H1 (cell line): ENCODE data around the gene IL16. TPM values are rescaled to one million over a fixed set of nuclear protein-coding genes. Genes with fewer than 3 reads are reported as not detected.

Experiments used
- CTCF ChIA-PET: fragments of 300-600 bp; sonication (Branson Sonifier 250); formaldehyde crosslinking; loops from one replicate; lab custom pipeline; 2021; ENCODE audit not compliant: partially characterized antibody; lab: Charles Lee
- POLR2A ChIA-PET: fragments of 300-600 bp; sonication (Branson Sonifier 250); formaldehyde crosslinking; loops from one replicate; lab custom pipeline; 2021; ENCODE audit warnings: inconsistent platforms; ENCODE audit not compliant: partially characterized antibody; lab: Charles Lee
- DNase-seq, 2 experiments: peaks; one replicate each; pipeline versions ENCODE4 v3.0.0 to v3.0.0-alpha.2; 2010 to 2022; ENCODE audit warnings: low spot score in 2 of 2, low read depth in 1 of 2, mixed read lengths in 1 of 2
- FAIRE-seq: peaks from 2 replicates; lab custom pipeline; 2011; peaks lifted over from hg19 to GRCh38; lab: Jason Lieb, UNC
- H2AFZ ChIP-seq: 2 replicates; pipeline ENCODE4 v1.8.1; 2012; ENCODE audit warnings: low read length, inconsistent platforms
- H2AK5ac ChIP-seq: 2 replicates; pipeline ENCODE4 v1.6.1; 2013; ENCODE audit warnings: low read depth, low read length
- H2BK120ac ChIP-seq: replicated peaks from 2 replicates; pipeline ENCODE3; 2013; ENCODE audit warnings: low read depth, low read length, inconsistent platforms
- H2BK12ac ChIP-seq: 2 replicates; pipeline ENCODE4 v1.6.1; 2013; ENCODE audit warnings: low read depth, low read length
- H2BK15ac ChIP-seq: 2 replicates; pipeline ENCODE4 v1.6.1; 2013; ENCODE audit warnings: low read length
- H2BK20ac ChIP-seq: 2 replicates; pipeline ENCODE4 v1.6.1; 2013; ENCODE audit warnings: low read length
- H2BK5ac ChIP-seq: 2 replicates; pipeline ENCODE4 v1.6.1; 2013; ENCODE audit warnings: low read depth, low read length
- H3K14ac ChIP-seq: 2 replicates; pipeline ENCODE4 v1.6.1; 2013; ENCODE audit warnings: inconsistent platforms; ENCODE audit not compliant: insufficient read length
- H3K18ac ChIP-seq: 2 replicates; pipeline ENCODE4 v1.6.1; 2013; ENCODE audit warnings: low read length; ENCODE audit errors: extremely low read depth
- H3K23ac ChIP-seq: 2 replicates; pipeline ENCODE4 v1.6.1; 2013; ENCODE audit warnings: inconsistent platforms; ENCODE audit not compliant: insufficient read length
- H3K23me2 ChIP-seq: 2 replicates; pipeline ENCODE4 v1.6.1; 2013; ENCODE audit warnings: low read depth, low read length
- H3K27ac ChIP-seq: 2 replicates; pipeline ENCODE4 v1.6.1; 2011; ENCODE audit warnings: low read depth, low read length, inconsistent platforms
- H3K27me3 ChIP-seq, 4 experiments: replicated peaks in 1 of 4; 1 replicate in 1 of 4; 2 replicates in 3 of 4; pipeline versions ENCODE4 v1.6.1 to v1.8.1; 2011 to 2013; ENCODE audit warnings: low read length in 3 of 4, mild to moderate bottlenecking in 3 of 4, inconsistent platforms in 2 of 4, mixed read lengths in 2 of 4, moderate library complexity in 1 of 4; ENCODE audit not compliant: control insufficient read depth in 3 of 4, insufficient read depth in 3 of 4; ENCODE audit errors: extremely low read depth in 1 of 4
- H3K36me3 ChIP-seq, 4 experiments: 2 replicates each; pipeline versions ENCODE4 v1.6.1 to v1.8.1; 2011 to 2013; ENCODE audit warnings: mild to moderate bottlenecking in 4 of 4, low read length in 3 of 4, moderate library complexity in 2 of 4, control low read depth in 1 of 4, inconsistent platforms in 1 of 4; ENCODE audit not compliant: insufficient read depth in 4 of 4, control insufficient read depth in 2 of 4
- H3K4ac ChIP-seq: replicated peaks from 2 replicates; pipeline ENCODE3; 2013; ENCODE audit warnings: low read length, low read depth, mixed read lengths, inconsistent platforms; ENCODE audit not compliant: insufficient read length
- H3K4me1 ChIP-seq, 4 experiments: replicated peaks in 1 of 4; 1 replicate in 1 of 4; 2 replicates in 3 of 4; pipeline versions ENCODE4 v1.6.1 to v1.8.1; 2011 to 2013; ENCODE audit warnings: low read length in 3 of 4, inconsistent platforms in 2 of 4, mixed read lengths in 1 of 4; ENCODE audit not compliant: insufficient read depth in 4 of 4, control insufficient read depth in 3 of 4
- H3K4me2 ChIP-seq, 2 experiments: 2 replicates each; pipeline versions ENCODE4 v1.6.1 to v1.8.1; 2011 to 2013; ENCODE audit warnings: low read depth in 2 of 2, low read length in 2 of 2, control low read depth in 1 of 2, inconsistent platforms in 1 of 2, mild to moderate bottlenecking in 1 of 2; ENCODE audit not compliant: insufficient read depth in 1 of 2
- H3K4me3 ChIP-seq, 4 experiments: fragments of 200-600, 300-600 bp in 1 of 4; sonication (generic), shearing (Covaris generic), sonication (Bioruptor Twin) in 1 of 4; 2 replicates each; pipeline versions ENCODE4 v1.5.1 to v1.8.1; 2011 to 2016; ENCODE audit warnings: low read length in 4 of 4, low read depth in 3 of 4, control low read depth in 2 of 4, inconsistent platforms in 2 of 4, mild to moderate bottlenecking in 2 of 4, mixed read lengths in 1 of 4, moderate library complexity in 1 of 4; ENCODE audit not compliant: insufficient read depth in 2 of 4; ENCODE audit errors: extremely low read depth in 1 of 4
- H3K56ac ChIP-seq: replicated peaks from 2 replicates; pipeline ENCODE3; 2013; ENCODE audit warnings: low read depth, mild to moderate bottlenecking, mixed read lengths, low read length, inconsistent platforms; ENCODE audit not compliant: insufficient read length
- H3K79me1 ChIP-seq: 2 replicates; pipeline ENCODE4 v1.6.1; 2013; ENCODE audit warnings: low read depth, low read length, control low read depth
- H3K79me2 ChIP-seq, 2 experiments: 2 replicates each; pipeline versions ENCODE4 v1.6.1 to v1.8.1; 2012 to 2013; ENCODE audit warnings: low read length in 2 of 2, mild to moderate bottlenecking in 2 of 2, inconsistent platforms in 1 of 2; ENCODE audit not compliant: insufficient read depth in 2 of 2, control insufficient read depth in 1 of 2
- H3K9ac ChIP-seq, 4 experiments: replicated peaks in 1 of 4; 1 replicate in 1 of 4; 2 replicates in 3 of 4; pipeline versions ENCODE4 v1.6.1 to v1.8.1; 2011 to 2013; ENCODE audit warnings: low read depth in 3 of 4, low read length in 3 of 4, control low read depth in 2 of 4, mild to moderate bottlenecking in 2 of 4, moderate library complexity in 2 of 4, inconsistent platforms in 1 of 4; ENCODE audit errors: extremely low read depth in 1 of 4
- H3K9me3 ChIP-seq, 2 experiments: 2 replicates each; pipeline versions ENCODE4 v1.6.1 to v1.8.1; 2012 to 2013; ENCODE audit warnings: mild to moderate bottlenecking in 2 of 2, moderate library complexity in 2 of 2, control low read depth in 1 of 2, inconsistent platforms in 1 of 2, low read depth in 1 of 2, low read length in 1 of 2, mixed read lengths in 1 of 2; ENCODE audit not compliant: insufficient read depth in 2 of 2
- H4K20me1 ChIP-seq, 2 experiments: replicated peaks in 1 of 2; 2 replicates each; pipeline versions ENCODE3 to v1.8.1; 2011 to 2013; ENCODE audit warnings: inconsistent platforms in 2 of 2, low read length in 2 of 2, mild to moderate bottlenecking in 1 of 2; ENCODE audit not compliant: insufficient read depth in 2 of 2, control insufficient read depth in 1 of 2
- H4K5ac ChIP-seq: 2 replicates; pipeline ENCODE4 v1.6.1; 2013; ENCODE audit warnings: low read length, low read depth, mixed read lengths, inconsistent platforms; ENCODE audit not compliant: insufficient read length
- H4K8ac ChIP-seq: 2 replicates; pipeline ENCODE4 v1.8.0; 2013; ENCODE audit warnings: mild to moderate bottlenecking, moderate library complexity, low read length, inconsistent platforms; ENCODE audit not compliant: insufficient read depth; ENCODE audit errors: extremely low read depth
- H4K91ac ChIP-seq: replicated peaks from 2 replicates; pipeline ENCODE3; 2013; ENCODE audit warnings: low read length, mixed read lengths, inconsistent platforms; ENCODE audit not compliant: insufficient read length
- EP300 ChIP-seq, 2 experiments: IDR thresholded peaks; 1 replicate in 1 of 2; 2 replicates in 1 of 2; pipeline ENCODE4 v1.6.1; 2011 to 2012; ENCODE audit warnings: low read depth in 2 of 2, low read length in 2 of 2, mild to moderate bottlenecking in 2 of 2, borderline replicate concordance in 1 of 2, inconsistent platforms in 1 of 2, moderate library complexity in 1 of 2
- MAFK ChIP-seq: IDR thresholded peaks from 2 replicates; pipeline ENCODE4 v1.6.1; 2012; ENCODE audit warnings: low read depth, mild to moderate bottlenecking, improper control_type of control experiment, low read length
- POU5F1 ChIP-seq: IDR thresholded peaks from 2 replicates; pipeline ENCODE4 v1.6.1; 2011; ENCODE audit warnings: low read depth, mild to moderate bottlenecking, low read length, moderate library complexity
- RAD21 ChIP-seq, 2 experiments: IDR thresholded peaks in 1 of 2; conservative IDR thresholded peaks in 1 of 2; 2 replicates each; pipeline ENCODE4 v1.6.1; 2011; ENCODE audit warnings: low read depth in 2 of 2, low read length in 2 of 2, improper control_type of control experiment in 1 of 2, inconsistent platforms in 1 of 2, mild to moderate bottlenecking in 1 of 2, moderate library complexity in 1 of 2
- SAP30 ChIP-seq: fragments of 300-600 bp; sonication (generic); IDR thresholded peaks from 2 replicates; pipeline ENCODE4 v1.7.1; 2012; ENCODE audit warnings: low read length, moderate library complexity, mild to moderate bottlenecking, inconsistent platforms; ENCODE audit not compliant: insufficient read depth, insufficient replicate concordance
- SP2 ChIP-seq: IDR thresholded peaks from 2 replicates; pipeline ENCODE4 v1.6.1; 2012; ENCODE audit warnings: mild to moderate bottlenecking, low read length, inconsistent platforms
- TAF1 ChIP-seq: IDR thresholded peaks from 2 replicates; pipeline ENCODE4 v1.6.1; 2011; ENCODE audit warnings: mild to moderate bottlenecking, low read depth, low read length
- WGBS, 2 experiments: shearing (Covaris generic) in 1 of 2; methylation state at CpG; one replicate each; pipeline versions ENCODE4 v1.1.6 to v1.1.7; 2013 to 2015; ENCODE audit warnings: low lambda C conversion rate in 2 of 2, mixed read lengths in 2 of 2, inconsistent platforms in 1 of 2, low coverage in 1 of 2, missing lambda C conversion rate in 1 of 2; ENCODE audit not compliant: insufficient replicate concordance in 2 of 2, insufficient coverage in 1 of 2, insufficient read length in 1 of 2; ENCODE audit errors: extremely low coverage in 1 of 2, missing lambda C conversion rate in 1 of 2; 5-methylcytosine and 5-hydroxymethylcytosine counted together
- polyA plus RNA-seq, 7 experiments: library from polyadenylated mRNA; depleted of rRNA in 3 of 7; stranded (reverse) in 5 of 7; unstranded in 2 of 7; fragments of >200 nt in 5 of 7; fragments of 200-250 nt in 2 of 7; gene quantifications; 1 replicate in 5 of 7; 2 replicates in 1 of 7; 4 replicates in 1 of 7; pipeline versions ENCODE4 v1.2.1 to v1.2.3, GENCODE V29; 2011 to 2013; ENCODE audit warnings: missing spikeins in 2 of 7, mixed read lengths in 2 of 7
- total RNA-seq: library from RNA; stranded (reverse); fragmentation: NEBNext Ultra II Directional; extraction: Animal tissue kit (Norgen Biotek cat#: 25700); gene quantifications from 2 replicates; pipeline ENCODE4 v1.2.1, GENCODE V29; 2021

IL16 gene
- total and polyA plus RNA-seq, 2 of the 8 experiments (the other 6 are each of a cell fraction or from before 2014, with no cell fraction given) = 0.03 to 0.09 TPM

GRCh38 chr15:81195339-81195864 lies 1.3 kb upstream of the IL16 start:
- TF ChIP-seq RAD21 (IDR thresholded peaks at IDR 0.05 in 1 of 2, conservative IDR thresholded peaks at IDR 0.05 in 1 of 2; ENCODE audit: low read depth in 2 of 2, low read length in 2 of 2) (no peak), TAF1 (no peak), SP2 (no peak), MAFK (no peak), SAP30 (no peak), EP300 (IDR thresholded peaks at IDR 0.05; ENCODE audit: borderline replicate concordance in 1 of 2, low read depth in 2 of 2, low read length in 2 of 2) (no peak), POU5F1 (no peak)
- TF ChIP-seq, all 59 proteins: peak for 0
- Histone ChIP-seq H3K79me1 (no peaks in the 10 kb centered on the region), H3K23me2 (no peaks in the 10 kb centered on the region), H3K23ac (no peak overlapping the region), H4K91ac (no peak overlapping the region), H3K79me2 (no peaks in the 10 kb centered on the region), H4K8ac (no peak overlapping the region), H4K20me1 (no peaks in the 10 kb centered on the region), H3K4me3 (no peak overlapping the region), H2BK5ac (no peak overlapping the region), H2BK120ac (no peak overlapping the region), H2AK5ac (no peak overlapping the region), H3K4me2 (no peak overlapping the region), H3K9ac (no peak overlapping the region), H3K56ac (no peak overlapping the region), H2AFZ (no peak overlapping the region), H4K5ac (no peak overlapping the region), H3K36me3 (no peaks in the 10 kb centered on the region), H3K18ac (no peak overlapping the region), H3K9me3 (no peaks in the 10 kb centered on the region), H2BK12ac (no peak overlapping the region), H3K27ac (no peak overlapping the region), H3K4ac (no peak overlapping the region), H2BK15ac (no peak overlapping the region), H3K14ac (no peak overlapping the region), H3K4me1 (no peaks in the 10 kb centered on the region), H2BK20ac (no peak overlapping the region), H3K27me3 (no peaks in the 10 kb centered on the region)
- FAIRE-seq = no peak
- POLR2A ChIA-PET = no interaction called here
- WGBS, 2 experiments = 90% methylated on average over 8 of the region's 8 CpGs; no CpG with 5 or more reads in 1 of the 2 experiments
- no peak for DNase-seq
- CTCF ChIA-PET = interaction anchor here (0.9 to 6.5 kb wide), 3 partner anchors 11 to 72 kb away, joined by 3 to 46 read pairs (median 4); no protein-coding TSS in a partner anchor
